HG03039 (cell line): ENCODE results near the gene ALX4.

Experiments used
- ATAC-seq: cut with Tn5 transposase; IDR thresholded peaks from one replicate; pipeline ENCODE4 v1.9.1; 2021; ENCODE audit warnings: mild to moderate bottlenecking, moderate library complexity; ENCODE audit not compliant: unreplicated experiment

ALX4 gene

DNA sequence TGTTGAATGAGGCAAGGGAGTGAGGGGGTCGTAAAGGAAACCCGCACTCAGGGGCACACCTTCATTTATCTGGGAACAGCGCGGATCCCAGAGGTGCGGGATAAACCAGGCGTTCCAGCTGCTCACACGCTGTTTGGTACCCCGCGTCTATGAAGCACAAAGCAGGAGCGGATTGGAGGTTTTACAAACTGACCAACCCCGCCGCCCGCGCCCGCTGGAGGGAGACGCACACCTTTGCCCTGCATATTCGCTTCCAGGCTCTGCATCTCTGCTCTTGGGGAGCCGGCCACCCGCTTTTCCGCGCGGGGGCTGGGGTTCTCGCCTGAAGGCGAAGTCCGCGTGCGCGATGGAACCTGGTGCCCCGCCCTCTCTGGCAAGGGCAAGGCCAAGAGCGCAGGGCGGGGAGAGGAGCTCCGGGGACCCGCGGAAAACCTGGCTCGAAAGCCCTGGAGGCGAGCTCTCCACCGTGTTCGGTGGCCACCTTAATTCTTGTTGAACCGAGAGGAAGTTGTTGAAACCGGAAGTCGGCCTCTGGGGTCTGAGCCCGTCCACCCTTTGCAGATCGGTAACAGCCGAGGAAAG lies 6.8 kb upstream of the ALX4 start:
- ATAC-seq, result no peak

DNA sequence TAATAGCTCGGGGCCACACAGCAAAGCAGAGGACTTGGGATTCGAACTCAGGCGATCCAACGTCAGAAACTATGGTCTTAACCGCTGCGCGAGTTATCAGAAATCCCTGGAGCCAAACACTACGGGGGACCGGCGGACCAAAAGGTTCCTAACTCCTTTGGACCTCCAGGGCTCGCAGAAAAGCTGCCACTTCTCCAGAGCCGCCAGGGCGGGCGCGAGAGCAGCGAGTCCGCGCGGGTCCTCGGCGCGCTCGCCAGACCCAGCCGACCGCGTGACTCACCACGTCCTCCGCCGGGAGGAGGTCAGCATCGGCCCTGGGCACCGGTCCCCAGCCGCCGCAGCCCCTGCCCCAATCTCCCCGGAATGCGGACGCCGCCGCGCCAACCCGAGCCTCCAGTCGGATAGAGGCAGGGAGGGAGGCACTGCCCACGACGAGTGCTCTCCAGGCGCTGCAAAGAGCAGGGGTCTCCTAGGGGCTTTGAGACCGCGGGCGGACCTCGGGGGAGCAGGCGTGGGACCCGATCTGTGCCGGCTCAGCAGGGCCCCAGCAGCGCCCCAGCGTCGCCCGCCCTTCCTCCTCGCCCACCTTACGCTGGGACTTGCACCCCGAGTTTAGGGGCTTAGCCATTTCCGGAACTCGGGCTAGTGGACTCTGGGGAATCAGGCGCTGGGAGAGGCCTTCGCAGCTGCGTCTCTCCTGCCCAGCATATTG lies 6.2 kb upstream of the ALX4 start:
- ATAC-seq, result no peak

DNA sequence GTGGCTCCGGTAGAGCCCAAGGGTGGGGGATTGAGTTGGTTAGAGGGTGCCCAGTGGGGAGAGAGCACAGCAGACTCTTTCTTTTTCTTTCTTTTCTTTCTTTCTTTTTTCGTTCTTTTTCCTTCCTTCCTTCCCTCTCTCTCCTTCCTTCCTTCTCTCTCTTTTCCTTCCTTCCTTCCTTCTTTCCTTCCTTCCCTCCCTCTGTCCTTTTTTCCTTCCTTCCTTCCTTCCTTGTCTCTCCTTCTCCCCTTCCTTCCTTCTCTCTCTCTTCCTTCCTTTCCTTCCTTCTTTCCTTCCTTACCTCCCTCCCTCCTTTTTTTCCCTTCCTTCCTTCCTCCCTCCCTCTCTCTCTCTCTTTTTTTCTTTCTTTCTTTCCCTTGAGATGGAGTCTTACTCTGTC lies 4.8 kb upstream of the ALX4 start:
- ATAC-seq, result no peak

DNA sequence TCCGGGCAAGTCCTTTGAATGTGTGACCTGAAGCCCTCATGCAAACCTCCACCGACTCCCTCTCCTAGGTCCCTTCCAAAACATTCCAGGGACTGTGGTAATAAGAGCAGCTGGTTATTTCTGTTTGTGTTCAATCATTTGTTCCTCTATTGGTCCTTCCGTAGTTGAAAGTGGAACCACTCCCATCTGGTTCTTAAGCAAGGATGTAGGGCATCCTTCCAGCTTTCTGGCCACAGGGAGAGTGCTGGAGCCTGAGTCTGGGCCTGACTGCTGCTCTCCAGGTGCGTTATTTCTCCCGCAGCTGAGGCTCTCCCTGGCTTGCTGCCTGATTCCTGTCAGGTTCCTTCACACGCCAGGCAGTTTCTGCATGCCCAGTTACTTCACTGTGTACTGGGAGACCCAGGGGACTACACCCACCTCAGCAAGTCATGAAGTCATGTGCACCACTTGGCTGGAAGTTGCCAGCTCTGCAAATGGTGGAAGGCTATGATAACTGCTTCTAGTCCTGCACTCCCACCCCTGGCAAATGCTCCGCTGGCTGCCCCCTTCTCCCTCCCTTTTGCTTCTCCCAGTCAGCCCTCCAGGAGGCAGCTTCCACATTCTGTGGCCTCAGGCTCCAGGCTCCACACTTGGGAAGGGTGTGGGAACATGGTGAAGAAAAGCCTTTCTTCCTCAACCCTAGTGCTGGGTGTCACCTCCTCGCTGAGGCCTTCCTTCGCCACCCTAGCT lies 4.0 kb upstream of the ALX4 start:
- ATAC-seq, result no peak

DNA sequence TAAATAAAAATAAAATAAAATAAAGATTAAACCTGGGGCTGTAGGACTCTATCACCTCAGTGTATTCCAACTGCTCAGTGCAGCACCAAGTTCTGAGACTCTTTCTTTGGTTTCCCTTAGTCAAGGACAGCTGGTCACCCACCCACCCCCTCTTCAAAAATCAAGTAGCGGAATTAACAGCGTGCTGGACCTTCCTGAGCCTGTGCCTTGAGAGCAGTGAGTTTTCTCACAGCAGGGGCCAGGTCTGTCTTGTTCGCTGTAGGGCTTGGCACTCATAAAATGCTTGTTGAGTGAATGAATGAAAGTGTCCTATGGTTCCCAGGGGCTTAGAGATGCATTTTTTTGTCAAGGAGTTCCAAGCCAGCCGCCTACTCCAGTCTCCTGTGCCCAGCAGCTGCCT lies 2.9 kb upstream of the ALX4 start:
- ATAC-seq, result no peak

DNA sequence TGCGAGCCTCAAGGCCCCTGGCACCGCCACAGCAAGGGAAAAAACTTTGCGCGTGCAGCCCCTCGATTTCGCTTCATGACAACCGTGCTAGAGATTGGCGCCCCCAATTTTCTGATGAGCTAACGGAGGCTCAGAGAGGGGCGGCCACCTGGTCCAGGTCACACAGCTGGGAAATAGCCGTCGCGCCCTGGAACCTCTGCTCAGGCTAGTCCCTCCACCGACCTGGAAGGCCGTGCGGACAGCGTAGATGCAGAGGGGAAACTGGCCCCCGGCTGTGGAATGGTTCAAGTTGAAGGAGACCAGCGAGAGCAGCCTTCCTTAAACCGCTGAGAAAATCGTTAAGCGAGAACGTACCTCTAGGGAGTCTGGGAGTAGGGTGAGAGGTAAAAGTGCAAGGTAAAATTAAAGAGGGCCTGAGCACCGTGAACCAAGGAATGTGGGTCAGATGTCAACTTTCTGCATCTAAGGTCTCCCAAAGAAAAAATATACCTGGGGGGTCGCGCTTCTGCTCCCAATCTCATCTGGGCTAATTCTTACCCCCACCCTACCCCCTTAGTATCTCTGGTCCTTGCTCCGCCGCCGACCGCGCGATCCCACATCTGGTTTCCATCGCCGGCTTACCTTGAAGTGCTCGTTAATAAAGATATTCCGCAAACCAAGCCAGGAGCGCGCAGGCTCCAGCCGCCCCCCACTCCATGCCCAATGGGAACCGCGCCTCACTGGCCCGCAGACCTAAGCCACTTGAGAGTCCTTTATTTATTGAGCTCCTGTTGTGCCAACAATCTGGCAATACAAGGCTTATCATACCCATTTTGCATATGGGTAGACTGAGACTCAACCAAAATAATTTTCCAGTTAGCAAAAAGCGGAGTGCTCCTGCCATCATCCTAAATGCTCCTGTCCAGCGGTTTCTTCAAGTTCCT lies 1.7 kb upstream of the ALX4 start:
- no peak for ATAC-seq

DNA sequence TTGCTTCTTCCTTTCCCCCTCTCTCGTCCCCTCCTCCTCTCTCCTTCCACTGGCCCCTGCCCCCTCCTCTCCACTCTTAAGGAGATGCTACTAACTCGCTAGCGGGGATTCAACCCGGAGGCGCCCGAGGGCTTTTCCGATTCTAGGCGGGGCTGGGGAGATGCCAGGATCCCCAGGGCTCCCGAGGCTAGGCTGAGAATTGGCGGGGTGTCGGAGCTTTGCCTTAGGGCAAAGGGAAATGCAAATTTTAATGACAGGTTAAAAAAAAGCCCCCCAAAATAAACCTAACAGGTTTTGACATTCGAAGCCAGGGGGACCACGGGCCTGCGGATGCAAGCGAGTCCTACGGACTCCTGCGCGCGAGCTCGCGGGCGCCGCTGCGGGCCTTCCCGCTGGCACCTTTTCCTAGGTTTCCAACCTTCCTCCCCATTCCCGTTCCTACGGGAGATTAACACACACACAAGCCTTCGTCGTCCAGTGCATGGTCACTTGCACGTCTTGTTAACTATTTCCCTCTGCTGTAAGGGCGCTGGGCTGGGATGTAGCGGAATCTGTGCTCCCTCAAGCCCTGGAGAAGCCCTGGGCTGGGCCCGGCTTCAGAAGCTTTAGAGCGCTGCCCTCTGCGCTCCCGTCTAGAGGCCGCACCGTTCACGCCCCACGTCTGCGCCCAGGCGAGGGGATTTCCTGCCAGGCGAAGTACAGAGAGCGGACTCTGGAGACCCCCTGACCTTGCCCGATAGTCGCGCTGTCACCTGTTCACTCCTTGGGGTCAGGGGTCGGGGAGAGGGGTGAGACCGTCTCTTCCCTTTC lies 729 bp upstream of the ALX4 start:
- ATAC-seq, result no peak

DNA sequence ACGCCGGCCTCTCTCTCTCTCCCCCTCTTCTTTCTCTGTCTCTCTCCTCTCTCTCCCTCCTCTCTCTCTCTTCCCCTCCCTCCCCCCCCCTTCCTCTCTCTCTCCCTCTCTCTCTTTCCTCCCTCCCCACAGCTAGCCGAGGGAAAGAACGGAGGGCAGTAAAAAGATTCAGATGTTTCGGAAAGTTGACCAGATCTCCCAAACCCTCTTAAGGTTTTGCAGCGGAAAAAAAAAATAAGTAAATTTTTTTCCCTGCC lies 195 bp upstream of the ALX4 start:
- no peak for ATAC-seq

DNA sequence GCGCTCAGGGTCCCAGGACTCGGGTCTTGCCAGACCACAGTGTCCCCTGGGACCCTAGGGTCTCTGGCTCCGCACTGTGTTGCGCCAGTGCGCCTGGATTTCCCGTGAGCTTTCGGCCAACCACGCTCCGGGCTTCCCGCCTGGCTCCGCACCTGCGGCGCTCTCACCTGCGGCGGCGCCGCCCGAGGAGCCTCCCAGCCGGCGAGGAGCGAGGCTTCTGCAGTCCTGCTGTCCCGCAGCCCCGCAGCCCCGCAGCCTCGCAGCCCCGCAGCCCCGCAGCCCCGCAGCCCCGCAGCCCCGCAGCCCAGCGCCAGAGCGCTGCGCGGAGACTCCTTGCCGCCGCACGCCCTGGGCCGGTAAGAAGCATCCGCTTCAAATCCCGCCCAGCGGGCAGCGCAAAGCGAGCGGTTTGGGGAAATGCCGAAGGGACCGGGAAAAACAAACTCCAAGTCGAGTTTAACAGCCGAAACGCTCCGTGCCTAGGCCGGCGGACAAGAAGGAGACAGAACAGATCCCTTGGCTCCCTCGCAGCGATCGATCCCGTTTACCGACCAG lies 939 bp downstream of the ALX4 start:
- no peak for ATAC-seq

DNA sequence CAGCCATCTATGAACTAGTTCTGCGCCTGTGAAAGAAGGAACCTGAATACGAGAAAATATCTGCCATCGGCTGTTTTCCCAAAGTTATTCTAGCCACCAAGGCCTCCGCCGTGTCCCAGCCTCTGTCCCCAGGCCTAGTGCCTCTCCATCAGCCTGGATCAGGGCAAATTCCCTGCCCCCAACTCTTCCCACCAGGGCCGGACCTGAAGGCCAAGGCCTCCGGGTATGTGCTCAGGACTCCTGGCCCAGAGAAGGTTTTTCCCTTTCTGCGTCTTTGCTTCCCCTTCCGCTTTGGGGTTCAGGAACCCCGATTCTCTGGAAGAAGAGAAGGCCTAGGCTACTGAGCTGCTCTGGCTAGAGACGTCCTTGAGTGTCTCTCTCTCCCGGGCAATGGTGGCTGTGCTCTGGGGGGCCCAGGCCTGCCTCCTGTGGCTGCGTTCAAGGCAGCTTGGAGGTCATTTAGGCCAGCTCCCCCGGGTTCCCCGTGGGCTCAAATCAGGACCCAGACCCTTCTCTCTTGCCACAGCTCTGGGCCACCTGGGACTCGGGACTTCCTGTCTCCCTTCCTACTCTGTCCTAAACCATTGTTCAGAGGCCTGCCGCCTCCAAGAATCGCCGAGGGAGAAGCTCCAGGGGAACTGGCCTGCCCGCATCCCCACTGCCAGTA lies 1.6 kb downstream of the ALX4 start:
- no peak for ATAC-seq

DNA sequence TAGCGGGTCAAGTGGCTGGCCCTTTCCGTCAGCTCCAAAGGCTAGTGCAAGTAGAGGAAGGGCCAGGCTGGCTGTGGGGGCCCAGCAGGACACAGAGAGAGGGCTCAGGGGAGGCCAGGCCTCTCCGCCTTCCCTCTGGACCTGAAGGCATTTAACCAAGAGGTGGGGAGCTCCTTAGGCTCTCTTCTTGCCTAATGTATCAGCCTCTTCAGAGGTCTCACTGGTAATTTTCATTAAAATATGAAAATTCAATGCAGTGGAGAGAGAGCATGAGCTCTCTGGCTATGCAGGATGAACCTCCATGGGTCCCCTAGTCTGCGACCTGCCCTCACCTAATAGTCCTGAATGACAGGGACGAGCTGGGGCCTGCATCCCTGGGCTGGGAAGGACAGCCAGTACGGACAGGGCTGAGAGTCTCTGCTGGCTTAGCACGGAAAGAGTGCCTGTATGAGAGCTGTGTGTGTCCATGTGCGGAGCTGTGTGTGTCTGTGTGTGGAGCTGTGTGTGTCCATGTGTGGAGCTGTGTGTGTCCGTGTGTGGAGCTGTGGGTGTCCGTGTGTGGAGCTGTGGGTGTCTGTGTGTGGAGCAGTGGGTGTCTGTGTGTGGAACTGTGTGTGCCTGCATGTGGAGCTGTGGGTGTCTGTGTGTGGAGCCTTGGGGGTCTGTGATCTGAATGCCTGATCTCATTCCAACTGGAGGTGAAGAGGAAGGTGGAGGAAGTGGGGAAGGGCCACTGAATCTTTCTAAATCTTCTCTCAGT lies 2.4 kb downstream of the ALX4 start:
- ATAC-seq, result no peak

DNA sequence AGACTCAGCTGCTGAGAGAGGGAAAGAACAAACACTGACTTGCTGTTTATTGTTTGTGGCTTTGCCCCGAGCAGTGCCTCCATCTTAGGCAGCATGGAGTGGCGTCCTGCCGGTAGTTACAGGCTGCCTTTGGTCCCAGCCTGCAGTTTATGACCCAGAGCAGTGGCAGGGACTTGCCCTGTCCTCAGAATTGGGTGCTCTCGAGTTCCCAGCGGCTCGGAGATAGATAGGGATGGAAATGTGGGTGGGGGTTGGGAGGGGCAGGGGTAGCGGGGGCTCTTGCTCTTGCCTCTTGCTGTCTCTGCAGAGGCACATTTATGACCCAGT lies 3.1 kb downstream of the ALX4 start:
- no peak for ATAC-seq

DNA sequence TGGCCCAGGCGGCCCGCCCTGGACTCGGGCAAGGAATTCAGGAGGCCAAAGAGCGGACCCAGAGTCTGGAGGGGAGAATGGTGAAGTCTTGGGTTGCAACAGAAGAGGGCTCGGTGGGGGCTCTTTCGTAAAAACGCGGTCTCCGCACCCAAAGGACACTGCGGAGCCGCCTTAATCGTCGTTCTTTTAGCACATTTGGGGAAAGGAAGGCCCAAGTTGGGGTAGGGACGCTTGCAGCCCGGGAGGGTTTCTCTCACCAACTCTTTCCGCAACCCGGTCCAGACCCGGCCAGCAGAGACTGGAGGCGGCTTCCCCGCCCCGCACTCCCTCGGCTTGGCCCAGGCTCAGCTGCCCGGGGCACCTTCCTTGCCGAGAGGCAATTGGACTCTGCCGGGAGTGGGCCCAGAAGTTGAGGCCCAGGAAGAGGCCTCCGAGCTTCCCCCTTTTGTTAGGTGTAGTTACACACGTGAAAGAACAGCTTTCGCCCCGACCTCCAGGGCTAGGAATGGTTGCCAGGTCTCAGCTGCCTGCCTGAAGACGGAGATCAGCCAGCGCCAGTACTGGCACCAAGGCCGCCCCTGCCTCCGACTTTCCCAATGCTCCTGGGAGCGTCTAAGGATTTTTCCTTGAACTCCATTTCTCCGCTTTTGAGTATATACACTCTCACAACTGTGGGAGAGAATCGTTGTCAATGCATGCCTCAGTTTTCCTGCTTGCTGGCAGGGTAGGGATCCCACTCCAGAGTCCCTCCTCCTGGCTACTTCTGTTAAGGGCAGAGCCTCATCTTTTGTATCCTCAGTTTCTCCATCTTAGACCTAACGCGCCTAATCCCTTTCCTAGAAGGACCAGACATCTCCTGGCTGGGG lies 3.7 kb downstream of the ALX4 start:
- no peak for ATAC-seq

DNA sequence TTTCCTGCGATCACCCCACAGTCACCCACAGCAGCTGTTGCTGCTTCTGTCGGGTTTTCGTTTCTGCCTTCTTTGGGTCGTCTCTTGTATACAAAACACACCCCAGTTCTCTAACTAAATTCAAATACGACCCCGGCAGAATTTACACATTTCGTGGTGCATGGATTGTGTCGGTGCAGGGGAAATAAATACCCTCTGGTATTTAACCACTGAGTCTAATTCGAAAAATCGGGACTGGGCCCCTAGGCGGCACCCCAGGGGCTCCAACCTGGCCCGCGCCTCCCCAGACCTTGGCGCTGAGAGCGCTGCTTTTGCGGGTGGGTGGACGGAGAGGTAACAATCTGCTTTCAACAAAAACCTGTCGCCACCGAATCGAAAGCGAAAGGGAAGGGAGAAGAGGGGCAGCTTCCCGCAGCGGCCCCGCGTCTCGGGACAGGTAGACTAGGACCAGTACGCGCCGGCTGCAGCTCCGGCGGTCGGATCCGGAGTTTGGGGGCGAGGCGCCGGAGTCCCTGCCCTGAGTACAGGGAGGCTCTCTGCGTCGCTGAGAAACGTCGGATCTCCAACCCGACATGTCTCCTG lies 4.4 kb downstream of the ALX4 start:
- ATAC-seq, result no peak

DNA sequence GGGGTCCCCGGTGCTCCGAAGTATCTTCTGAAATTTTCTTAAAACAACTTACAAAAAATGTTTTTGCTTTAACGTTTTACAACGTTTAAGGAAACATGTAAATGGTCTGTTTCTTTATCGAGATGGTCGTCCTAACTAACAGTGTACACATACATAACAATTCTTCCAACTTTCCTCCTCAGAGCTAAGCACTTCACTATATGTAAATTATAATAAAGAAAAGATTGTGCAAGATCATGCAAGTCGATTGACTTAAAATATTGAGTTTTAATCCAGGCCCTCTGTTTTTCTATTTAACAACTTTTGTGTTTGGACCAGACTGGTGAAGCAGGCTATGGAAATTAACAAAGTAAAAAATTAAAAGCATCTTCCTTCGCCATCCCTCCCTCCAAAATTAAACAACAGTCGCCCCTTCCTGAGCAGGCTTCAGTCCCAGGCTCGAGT lies 4.9 kb downstream of the ALX4 start:
- ATAC-seq, result no peak

DNA sequence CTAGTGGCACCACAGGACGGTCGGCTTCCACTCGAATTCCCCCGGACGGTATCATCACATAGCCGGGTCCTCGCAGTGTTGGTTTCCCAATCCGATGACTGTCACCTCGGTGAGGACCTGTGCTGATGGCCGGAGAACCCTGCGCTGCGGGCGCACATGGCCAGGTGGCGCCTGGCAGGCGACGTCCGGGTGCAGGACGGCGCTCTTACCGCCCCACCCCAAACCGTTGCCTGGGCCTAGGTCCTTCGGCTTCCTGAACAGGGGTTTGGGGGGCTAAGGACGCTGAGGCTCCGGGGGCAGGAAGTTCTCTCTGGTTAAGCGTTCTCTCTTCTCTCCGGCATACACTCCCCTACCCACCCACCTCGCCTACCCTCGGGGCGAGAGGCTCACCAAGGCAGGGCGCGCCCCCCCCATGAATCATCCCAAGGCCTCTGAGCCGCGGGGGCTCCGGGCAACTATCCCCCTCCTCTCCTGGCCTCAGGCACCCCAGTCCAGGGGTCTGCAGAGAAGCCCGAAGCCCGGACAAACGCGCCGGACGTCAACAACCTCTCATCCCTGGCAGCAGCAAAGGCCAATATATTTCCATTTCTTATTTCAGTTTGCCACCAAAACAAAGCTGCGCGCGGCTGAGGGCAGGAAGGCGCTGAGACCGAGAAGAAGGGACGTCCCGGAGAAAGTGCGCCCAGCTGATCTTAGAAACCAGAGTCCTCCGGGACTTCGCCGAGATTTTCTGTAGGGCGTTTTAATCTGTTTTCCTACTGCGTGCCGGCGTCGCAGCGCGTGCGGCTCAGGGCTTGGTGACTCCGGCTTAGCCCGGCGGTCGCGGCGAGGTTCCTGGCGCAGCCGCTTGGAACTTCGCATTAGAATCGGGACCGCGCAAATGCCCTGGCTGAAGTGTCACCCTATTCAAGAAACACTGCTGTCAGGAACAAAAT lies 5.6 kb downstream of the ALX4 start:
- ATAC-seq, result no peak

DNA sequence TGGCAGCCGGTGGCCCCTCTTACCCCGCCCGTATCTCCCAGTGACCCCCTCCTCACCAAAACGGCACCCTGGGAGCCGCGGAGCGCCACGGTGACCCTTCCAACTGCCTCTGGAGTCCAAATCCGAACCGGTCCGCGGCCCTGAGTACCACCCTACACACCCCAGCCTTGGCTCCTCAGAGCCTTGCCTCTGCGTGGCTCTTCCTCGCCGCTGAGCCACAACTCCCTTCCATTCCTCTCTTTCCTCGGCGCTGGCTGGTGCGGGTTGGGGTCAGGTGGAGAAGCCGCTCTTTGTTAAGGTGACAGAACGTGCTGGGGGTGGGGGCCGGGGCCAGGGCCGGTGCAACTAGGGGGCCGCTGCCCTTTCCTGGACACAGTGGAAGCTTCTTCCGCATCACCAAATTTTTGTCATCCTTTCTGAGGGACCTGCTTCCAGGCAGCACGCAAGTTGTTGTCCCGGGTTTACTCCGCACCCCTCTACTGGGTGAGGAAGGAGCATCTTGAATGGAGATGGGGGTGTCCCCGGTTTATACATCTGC lies 6.5 kb downstream of the ALX4 start:
- ATAC-seq, result no peak
